ENCODE results near the gene ARMH3. TPM values are rescaled to one million over a fixed set of nuclear protein-coding genes. Genes with fewer than 3 reads are reported as not detected.

Gene ARMH3
- total RNA-seq, 1 experiment from 2014 or later = 30.6 TPM

- POLR2A ChIA-PET = interaction anchor here (0.6 kb wide), 1 partner anchor 22 kb away, joined by 14 read pairs; no protein-coding TSS in a partner anchor
- H3K27ac ChIP-seq (ENCODE audit: low read length) = no peak overlapping the region
- DNase-seq (ENCODE audit: low read depth, low spot score) = no peak
- H3K4me3 ChIP-seq (ENCODE audit: low read depth in 2 of 2, low read length in 2 of 2) = no peak overlapping the region
- CTCF ChIA-PET = interaction anchor here (0.5 to 1.4 kb wide), 3 partner anchors 12 to 158 kb away, joined by 3 to 5 read pairs (median 5); no protein-coding TSS in a partner anchor
- BruUV-seq (replicated peaks) = no TSS peak
- TF ChIP-seq POLR2AphosphoS5 (IDR thresholded peaks at IDR 0.05; ENCODE audit: low read depth, low read length) (no peak), CTCF (IDR thresholded peaks at IDR 0.05) (no peak), REST (IDR thresholded peaks at IDR 0.05; ENCODE audit: insufficient read depth in 1 of 2, low read depth in 2 of 2, low read length in 1 of 2) (no peak), TCF7L2 (IDR thresholded peaks at IDR 0.05; ENCODE audit: low read depth, low read length) (no peak), SIN3A (IDR thresholded peaks at IDR 0.05; ENCODE audit: borderline replicate concordance, insufficient read depth, low read depth, low read length) (no peak)
- ATAC-seq = no peak
- H3K4me1 ChIP-seq (ENCODE audit: control insufficient read depth, insufficient read depth, low read length) = peaks cover 10% of the 10 kb centered on the region; the same call in 1 of the 2 replicates
- H3K9me3 ChIP-seq (ENCODE audit: control insufficient read depth, insufficient read depth, low read depth, low read length) = no peaks in the 10 kb centered on the region
- H3K27me3 ChIP-seq (ENCODE audit: control insufficient read depth, insufficient read depth, low read length) = no peaks in the 10 kb centered on the region
- H3K36me3 ChIP-seq (ENCODE audit: control insufficient read depth, insufficient read depth, low read length) = peaks cover 11% of the 10 kb centered on the region; the same call in 1 of the 2 replicates
- intact Hi-C loops (cut with micrococcal nuclease; ENCODE audit: unreplicated experiment) (no loop called here), in situ Hi-C loops (cut with HindIII; ENCODE audit: low pct_unique_long_range_greater_than_20kb, low sequenced_read_pairs) (no loop called here)
Measured at GRCh38 chr10:101997803-101998202, 58.2 kb downstream of the ARMH3 start.

GRCh38 chr10:101995451-101996063 lies 60.4 kb downstream of the ARMH3 start:
- DNase-seq (ENCODE audit: low read depth, low spot score) (no peak), ATAC-seq (peak; percentile 78; the same call in 1 of the 2 replicates)
- no peak for TF ChIP-seq REST (IDR thresholded peaks at IDR 0.05; ENCODE audit: insufficient read depth in 1 of 2, low read depth in 2 of 2, low read length in 1 of 2)
- Histone ChIP-seq H3K27ac (ENCODE audit: low read length) (no peak overlapping the region), H3K36me3 (ENCODE audit: control insufficient read depth, insufficient read depth, low read length) (peaks cover 14% of the 10 kb centered on the region), H3K4me1 (ENCODE audit: control insufficient read depth, insufficient read depth, low read length) (peaks cover 10% of the 10 kb centered on the region; the same call in 1 of the 2 replicates), H3K4me3 (ENCODE audit: low read depth in 2 of 2, low read length in 2 of 2) (no peak overlapping the region), H3K9me3 (ENCODE audit: control insufficient read depth, insufficient read depth, low read depth, low read length) (no peaks in the 10 kb centered on the region), H3K27me3 (ENCODE audit: control insufficient read depth, insufficient read depth, low read length) (no peaks in the 10 kb centered on the region)
- intact Hi-C loops (cut with micrococcal nuclease; ENCODE audit: unreplicated experiment) = no loop called here
- in situ Hi-C loops (cut with HindIII; ENCODE audit: low pct_unique_long_range_greater_than_20kb, low sequenced_read_pairs) = no loop called here
- CTCF ChIA-PET = interaction anchor here (0.8 kb wide), 1 partner anchor 14 kb away, joined by 4 read pairs; no protein-coding TSS in a partner anchor
- POLR2A ChIA-PET = no interaction called here
- no TSS peak for BruUV-seq (replicated peaks)

Data from Panc1 (cell line).